ENCODE data around the gene HOXB3. TPM values are rescaled to one million over a fixed set of nuclear protein-coding genes. Genes with fewer than 3 reads are reported as not detected.
A peak's percentile ranks its signal among the peaks of the same experiment; 100 is the strongest.

HOXB3 gene
- total RNA-seq, 3 donors from 2014 or later, result 13.8 to 36.7 (median 14.4) TPM

GRCh38 chr17:48551596-48552465, 38.2 kb downstream of the HOXB3 start:
- Histone ChIP-seq H3K4me3 (no peak overlapping the region), H3K9me3 (no peaks in the 10 kb centered on the region), H3K36me3 (no peaks in the 10 kb centered on the region), H3K27me3 (peaks cover 0 to 3% of the 10 kb centered on the region in 2 donors), H3K4me1 (no peaks in the 10 kb centered on the region), H3K27ac (peak overlapping the region; percentile 44 to 70)
- no peak for DNase-seq (ENCODE audit: low spot score in 2 of 2)
- no peak for TF ChIP-seq CTCF (IDR thresholded peaks at IDR 0.05)
- TF ChIP-seq POLR2AphosphoS5 (IDR thresholded peaks at IDR 0.05), result no peak
- TF ChIP-seq POLR2A (IDR thresholded peaks at IDR 0.05), result no peak
- intact Hi-C loops (cut with DNase I; ENCODE audit: low total_unique reads), result no loop called here

GRCh38 chr17:48551214-48551555, 38.9 kb downstream of the HOXB3 start:
- H3K9me3 ChIP-seq, result no peaks in the 10 kb centered on the region
- H3K4me3 ChIP-seq, result peak overlapping the region in 2 of 3 donors; percentile 9 to 34
- peaks cover 0 to 3% of the 10 kb centered on the region in 2 donors for H3K27me3 ChIP-seq
- H3K27ac ChIP-seq, result peak overlapping the region in 1 of 2 donors; percentile 70
- intact Hi-C loops (cut with DNase I; ENCODE audit: low total_unique reads), result no loop called here
- H3K36me3 ChIP-seq, result no peaks in the 10 kb centered on the region
- DNase-seq (ENCODE audit: low spot score in 2 of 2), result no peak
- TF ChIP-seq CTCF (IDR thresholded peaks at IDR 0.05) (no peak), POLR2AphosphoS5 (IDR thresholded peaks at IDR 0.05) (no peak), POLR2A (IDR thresholded peaks at IDR 0.05) (no peak)
- H3K4me1 ChIP-seq, result no peaks in the 10 kb centered on the region

- H3K4me3 ChIP-seq, result peak overlapping the region in 2 of 3 donors; percentile 9 to 34
- H3K9me3 ChIP-seq, result no peaks in the 10 kb centered on the region
- intact Hi-C loops (cut with DNase I; ENCODE audit: low total_unique reads), result no loop called here
- DNase-seq (ENCODE audit: low spot score in 2 of 2), result no peak
- TF ChIP-seq POLR2AphosphoS5 (IDR thresholded peaks at IDR 0.05) (no peak), CTCF (IDR thresholded peaks at IDR 0.05) (no peak), POLR2A (IDR thresholded peaks at IDR 0.05) (no peak)
- H3K4me1 ChIP-seq, result no peaks in the 10 kb centered on the region
- H3K27me3 ChIP-seq, result peaks cover 0 to 3% of the 10 kb centered on the region in 2 donors
- H3K36me3 ChIP-seq, result no peaks in the 10 kb centered on the region
- peak overlapping the region in 1 of 2 donors; percentile 59 for H3K27ac ChIP-seq
Observed at GRCh38 chr17:48550502-48551213, 39.4 kb downstream of the HOXB3 start.

- Histone ChIP-seq H3K4me1 (no peaks in the 10 kb centered on the region), H3K27ac (peak overlapping the region in 1 of 2 donors; percentile 59), H3K36me3 (no peaks in the 10 kb centered on the region), H3K9me3 (no peaks in the 10 kb centered on the region), H3K4me3 (no peak overlapping the region), H3K27me3 (peaks cover 0 to 3% of the 10 kb centered on the region in 2 donors)
- intact Hi-C loops (cut with DNase I; ENCODE audit: low total_unique reads), result no loop called here
- DNase-seq (ENCODE audit: low spot score in 2 of 2), result no peak
- TF ChIP-seq POLR2AphosphoS5 (IDR thresholded peaks at IDR 0.05) (no peak), CTCF (IDR thresholded peaks at IDR 0.05) (no peak), POLR2A (IDR thresholded peaks at IDR 0.05) (no peak)
Observed at GRCh38 chr17:48549914-48550501, 40.0 kb downstream of the HOXB3 start.
